ENCODE results near the gene ZNF775.

ZNF775 gene

DNA sequence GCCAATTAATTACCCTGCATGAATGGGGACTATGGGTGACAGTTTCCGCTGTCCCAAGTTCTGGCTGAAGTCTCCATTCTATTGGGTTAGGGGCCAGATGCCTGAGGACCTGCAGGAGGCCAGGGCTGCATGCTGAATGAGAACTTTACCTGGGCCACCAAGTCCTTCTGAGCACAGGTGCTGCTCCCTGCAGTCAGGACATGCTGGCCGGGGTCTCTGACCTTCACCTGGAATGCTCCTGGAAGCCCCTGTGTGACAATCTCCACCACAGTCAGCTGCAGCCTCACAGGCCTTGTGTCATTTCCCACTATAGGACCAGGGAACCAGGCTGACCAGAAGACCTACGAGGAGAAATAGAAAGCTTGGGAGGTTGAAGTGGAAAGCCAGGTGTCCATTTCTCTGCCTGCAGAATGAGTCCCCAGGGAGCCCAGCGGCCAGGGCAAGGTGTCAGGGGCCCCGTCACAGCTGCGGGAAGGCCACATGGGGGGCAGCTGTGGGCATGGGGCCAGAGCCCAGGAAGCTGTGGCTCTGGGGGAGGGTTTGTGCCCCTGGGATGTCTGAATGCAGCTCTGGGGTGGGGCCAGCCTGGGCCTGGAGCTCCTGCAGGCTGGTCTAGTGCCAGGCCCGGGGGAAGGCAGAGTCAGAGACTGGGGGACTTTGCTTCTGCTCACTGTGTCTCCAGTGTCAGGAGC is 65.7 kb downstream of the ZNF775 start:
- DNase-seq = no peak

DNA sequence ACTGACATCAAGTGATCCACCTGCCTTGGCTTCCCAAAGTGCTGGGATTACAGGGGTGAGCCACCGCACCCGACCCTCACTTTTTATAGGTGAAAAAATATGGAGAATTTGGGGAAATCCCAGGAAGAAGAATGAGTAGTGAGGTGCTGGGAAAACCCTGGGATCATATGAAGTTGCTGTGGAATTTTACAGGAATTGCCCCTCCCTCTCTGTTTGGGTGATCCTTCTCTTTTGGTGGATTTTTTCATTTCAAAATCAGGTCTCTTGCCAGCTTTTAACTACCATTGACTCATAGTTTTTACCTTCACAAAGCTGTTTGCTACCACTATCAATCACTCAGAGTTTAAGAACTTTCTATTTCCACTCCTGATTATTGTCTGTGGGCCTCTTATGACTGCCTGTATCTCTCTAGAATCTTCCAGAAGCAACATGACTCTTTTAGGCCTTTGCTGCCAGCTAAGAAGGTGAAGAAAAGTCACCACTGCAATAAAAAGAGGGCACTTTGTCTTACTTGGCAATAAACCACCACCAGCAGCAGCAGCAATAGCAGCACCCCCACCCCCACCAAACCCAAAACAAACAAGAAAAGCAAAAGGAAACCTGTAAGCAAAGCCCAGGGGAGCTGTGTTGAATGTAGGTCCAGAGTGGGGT is 67.3 kb downstream of the ZNF775 start:
- DNase-seq = no peak

Measured in OCI-M1 (cell line).